K562 (cell line): ENCODE measurements around the gene TYRO3. TPM values are rescaled to one million over a fixed set of nuclear protein-coding genes. Genes with fewer than 3 reads are reported as not detected.
A peak's percentile ranks its signal among the peaks of the same experiment; 100 is the strongest.

Experiments used
- ATAC-seq: fragments of 200-7000 bp; cut with Tn5 transposase; 3 replicates; pipeline ENCODE4 v1.9.1; 2020; ENCODE audit warnings: moderate library complexity
- BruUV-seq: library from RNA; stranded (reverse); fragments of 400-500 nt; replicated peaks from 2 replicates; lab custom pipeline; 2021; lab: Mats Ljungman, UMichigan
- CTCF ChIA-PET: fragments of 300-600 bp; formaldehyde crosslinking; extraction: SDS; loops from one replicate; lab custom pipeline; 2021; ENCODE audit warnings: low intra/inter-chr PET ratio; lab: Yijun Ruan, JAX
- POLR2A ChIA-PET: fragments of 300-600, 350-650 bp; sonication (Branson Sonifier 250); formaldehyde crosslinking; extraction: SDS; loops from one replicate; lab custom pipeline; 2021; ENCODE audit warnings: antibody characterized with exemption, inconsistent platforms; lab: Yijun Ruan, JAX
- DNase-seq, 4 experiments: peaks; one replicate each; pipeline versions ENCODE4 v3.0.0 to v3.0.0-alpha.2; 2011 to 2018; ENCODE audit warnings: low spot score in 3 of 4, mixed read lengths in 3 of 4; ENCODE audit errors: extremely low read depth in 1 of 4
- FAIRE-seq: peaks from 2 replicates; lab custom pipeline; 2011; peaks lifted over from hg19 to GRCh38; lab: Jason Lieb, UNC
- H2AFZ ChIP-seq: 2 replicates; pipeline ENCODE4 v1.6.0; 2011; ENCODE audit warnings: low read depth, low read length, control low read depth, inconsistent platforms
- H3K27ac ChIP-seq: fragments of 200-600 bp; 3 replicates; pipeline ENCODE4 v1.8.0; 2011; ENCODE audit warnings: low read depth, mild to moderate bottlenecking, control low read depth, inconsistent platforms, low read length, moderate library complexity, mixed read lengths; ENCODE audit errors: extremely low read depth
- H3K27me3 ChIP-seq, 2 experiments: fragments of 300-600 bp in 1 of 2; 2 replicates in 1 of 2; 3 replicates in 1 of 2; pipeline versions ENCODE4 v1.6.0 to v1.8.0; 2011; ENCODE audit warnings: inconsistent platforms in 2 of 2, low read length in 2 of 2, mild to moderate bottlenecking in 1 of 2, mixed read lengths in 1 of 2, moderate library complexity in 1 of 2; ENCODE audit not compliant: control insufficient read depth in 2 of 2, insufficient read depth in 2 of 2
- H3K36me3 ChIP-seq: fragments of 300-600 bp; 3 replicates; pipeline ENCODE4 v1.8.0; 2011; ENCODE audit warnings: mild to moderate bottlenecking, low read length, inconsistent platforms; ENCODE audit not compliant: control insufficient read depth, insufficient read depth
- H3K4me1 ChIP-seq, 2 experiments: fragments of 200-600 bp in 1 of 2; replicated peaks in 1 of 2; 2 replicates in 1 of 2; 3 replicates in 1 of 2; pipeline versions ENCODE4 v1.5.1 to v1.8.0; 2011; ENCODE audit warnings: inconsistent platforms in 2 of 2, low read length in 2 of 2, mild to moderate bottlenecking in 1 of 2, mixed read lengths in 1 of 2, moderate library complexity in 1 of 2; ENCODE audit not compliant: control insufficient read depth in 2 of 2, insufficient read depth in 2 of 2
- H3K4me2 ChIP-seq: 2 replicates; pipeline ENCODE4 v1.6.1; 2011; ENCODE audit warnings: low read length, control low read depth, inconsistent platforms, mixed read lengths; ENCODE audit not compliant: insufficient read depth
- H3K4me3 ChIP-seq: fragments of 200-600 bp; sonication (generic), shearing (Covaris generic); 2 replicates; pipeline ENCODE4 v1.5.1; 2016; ENCODE audit warnings: control low read depth, inconsistent platforms
- H3K79me2 ChIP-seq: fragments of 200-600 bp; 3 replicates; pipeline ENCODE4 v1.8.0; 2011; ENCODE audit warnings: low read length, inconsistent platforms; ENCODE audit not compliant: control insufficient read depth, insufficient read depth
- H3K9ac ChIP-seq, 2 experiments: 2 replicates each; pipeline versions ENCODE4 v1.6.0 to v1.6.1; 2011; ENCODE audit warnings: low read depth in 2 of 2, low read length in 2 of 2, control low read depth in 1 of 2, inconsistent platforms in 1 of 2, mild to moderate bottlenecking in 1 of 2, mixed read lengths in 1 of 2; ENCODE audit not compliant: insufficient read depth in 1 of 2
- H3K9me1 ChIP-seq: one replicate; pipeline ENCODE4 v1.6.0; 2011; ENCODE audit warnings: inconsistent platforms, mild to moderate bottlenecking, low read length, moderate library complexity; ENCODE audit not compliant: control insufficient read depth, insufficient read depth
- H3K9me3 ChIP-seq: replicated peaks from 2 replicates; pipeline ENCODE4 v1.5.1; 2011; ENCODE audit warnings: low read depth, low read length, inconsistent platforms; ENCODE audit not compliant: control insufficient read depth, insufficient read depth
- H4K20me1 ChIP-seq: replicated peaks from 2 replicates; pipeline ENCODE4 v1.6.1; 2011; ENCODE audit warnings: low read length, inconsistent platforms, mixed read lengths; ENCODE audit not compliant: control insufficient read depth, insufficient read depth
- CHCHD3 ChIP-seq: fragments of 250-450 bp; sonication (Bioruptor Pico); IDR thresholded peaks from 2 replicates; pipeline ENCODE4 v2.1.2; 2022; ENCODE audit warnings: mild to moderate bottlenecking
- E2F6 ChIP-seq, 2 experiments: IDR thresholded peaks; 2 replicates each; pipeline ENCODE4 v1.6.1; 2011; ENCODE audit warnings: borderline replicate concordance in 1 of 2, control low read depth in 1 of 2, low read depth in 1 of 2, low read length in 1 of 2, mild to moderate bottlenecking in 1 of 2, mixed read lengths in 1 of 2, moderate library complexity in 1 of 2; ENCODE audit not compliant: insufficient read depth in 1 of 2, insufficient read length in 1 of 2, poor library complexity in 1 of 2, severe bottlenecking in 1 of 2; ENCODE audit errors: extremely low read depth in 1 of 2
- MAX ChIP-seq: sonication (generic); formaldehyde crosslinking; IDR thresholded peaks from 2 replicates; pipeline ENCODE4 v1.9.0; 2022; ENCODE audit warnings: mild to moderate bottlenecking, missing genetic modification reagents
- PHF8 ChIP-seq: fragments of 200-600 bp; sonication (generic); IDR thresholded peaks from 2 replicates; pipeline ENCODE4 v1.6.1; 2012; ENCODE audit warnings: mixed run types, mild to moderate bottlenecking, inconsistent platforms, low read length, moderate library complexity, borderline replicate concordance
- RBM34 ChIP-seq: fragments of 200-400 bp; formaldehyde crosslinking; IDR thresholded peaks from 2 replicates; pipeline ENCODE4 v1.6.1; 2018; ENCODE audit warnings: low read length, borderline replicate concordance; ENCODE audit not compliant: insufficient read depth
- ZBTB33 ChIP-seq: sonication (generic); formaldehyde crosslinking; IDR thresholded peaks from 2 replicates; pipeline ENCODE4 v1.8.1; 2023; ENCODE audit warnings: mild to moderate bottlenecking, missing genetic modification reagents
- WGBS: fragments of 100-300 bp; shearing (Covaris generic); methylation state at CpG from one replicate; pipeline ENCODE4 v1.1.6; 2016; ENCODE audit warnings: low coverage, mixed read lengths; ENCODE audit not compliant: insufficient coverage; ENCODE audit errors: missing lambda C conversion rate; 5-methylcytosine and 5-hydroxymethylcytosine counted together
- in situ Hi-C: fragments of 300-500 bp; cut with MboI; formaldehyde crosslinking; loops from 4 replicates; pipeline ENCODE4 v1.15.0; 2018; ENCODE audit warnings: inconsistent platforms, mixed read lengths
- intact Hi-C: fragments of 100-400 bp; cut with micrococcal nuclease; formaldehyde crosslinking; loops from 2 replicates; pipeline ENCODE4 v1.14.2; 2022
- polyA plus RNA-seq, 8 experiments: library from polyadenylated mRNA; depleted of rRNA in 4 of 8; stranded (reverse) in 5 of 8; unstranded in 3 of 8; fragments of >200 nt; fragmentation: Nextera tagmentation in 2 of 8; fragmentation: Illumina TruSeq in 1 of 8; extraction: Ambion mirVana in 2 of 8; extraction: Trizol in 1 of 8; gene quantifications; 2 replicates each; pipeline versions ENCODE4 v1.2.1 to v1.2.3, GENCODE V29; 2011 to 2014; ENCODE audit warnings: inconsistent platforms in 1 of 8, missing spikeins in 1 of 8
- total RNA-seq, 7 experiments: library from RNA; depleted of rRNA in 6 of 7; stranded (reverse); fragments of >200 nt in 6 of 7; fragmentation: Illumina TruSeq in 2 of 7; extraction: Trizol in 2 of 7; gene quantifications; 2 replicates each; pipeline versions ENCODE4 v1.2.1 to v1.2.3, GENCODE V29; 2011 to 2021; ENCODE audit warnings: low replicate concordance in 1 of 7

The TYRO3 gene
- total and polyA plus RNA-seq, 9 of the 15 experiments (the other 6 are each of a cell fraction or from before 2014, with no cell fraction given), result 2.6 to 39.6 (median 18.6) TPM

GRCh38 chr15:41584636-41585126 lies 25.7 kb downstream of the TYRO3 start:
- in situ Hi-C loops (no loop called here), intact Hi-C loops (no loop called here)
- H3K27me3 ChIP-seq, result no peaks in the 10 kb centered on the region
- H3K4me1 ChIP-seq, result no peaks in the 10 kb centered on the region; a peak in 1 of 5 replicates
- ATAC-seq (no peak), DNase-seq (no peak), FAIRE-seq (no peak)
- H3K9me1 ChIP-seq, result no peaks in the 10 kb centered on the region
- no peak overlapping the region for H3K4me3 ChIP-seq
- ChIA-PET POLR2A (interaction anchor here (1.1 kb wide), 1 partner anchor 20 kb away, joined by 4 read pairs; no protein-coding TSS in a partner anchor), CTCF (no interaction called here)
- no TSS peak for BruUV-seq
- H2AFZ ChIP-seq, result no peak overlapping the region
- no peaks in the 10 kb centered on the region for H4K20me1 ChIP-seq
- no peaks in the 10 kb centered on the region for H3K9me3 ChIP-seq
- no peak for TF ChIP-seq RBM34
- no peaks in the 10 kb centered on the region for H3K36me3 ChIP-seq
- WGBS, result 83% methylated on average over 7 of the region's 7 CpGs
- H3K9ac ChIP-seq, result no peak overlapping the region
- no peak overlapping the region for H3K4me2 ChIP-seq
- H3K79me2 ChIP-seq, result no peaks in the 10 kb centered on the region
- H3K27ac ChIP-seq, result no peak overlapping the region

- BruUV-seq, result no TSS peak
- in situ Hi-C loops, result no loop called here
- no peak for ATAC-seq
- Histone ChIP-seq H3K4me1 (no peaks in the 10 kb centered on the region; a peak in 1 of 5 replicates), H3K4me2 (no peak overlapping the region), H3K36me3 (no peaks in the 10 kb centered on the region), H3K79me2 (no peaks in the 10 kb centered on the region), H3K4me3 (no peak overlapping the region), H4K20me1 (no peaks in the 10 kb centered on the region), H3K27ac (no peak overlapping the region), H3K9ac (no peak overlapping the region), H3K27me3 (no peaks in the 10 kb centered on the region), H2AFZ (no peak overlapping the region), H3K9me1 (no peaks in the 10 kb centered on the region), H3K9me3 (no peaks in the 10 kb centered on the region)
- intact Hi-C loops, result no loop called here
- WGBS, result 86% methylated on average over 38 of the region's 78 CpGs
- CTCF ChIA-PET, result no interaction called here
- no peak for DNase-seq
- TF ChIP-seq PHF8 (no peak), CHCHD3 (CRISPR knock-in tag) (no peak), ZBTB33 (CRISPR knock-in tag) (peak; percentile 16; the same call in 1 of the 2 replicates), E2F6 (IDR thresholded peaks at IDR 0.05; ENCODE audit: borderline replicate concordance in 1 of 2, extremely low read depth in 1 of 2, insufficient read depth in 1 of 2, insufficient read length in 1 of 2, low read depth in 1 of 2, low read length in 1 of 2, poor library complexity in 1 of 2, severe bottlenecking in 1 of 2) (peak in 1 of 2 experiments; percentile 44), MAX (0 out of 2 replicates have a peak, but pooled peaks have one; percentile 16)
- FAIRE-seq, result no peak
- POLR2A ChIA-PET, result interaction anchor here (1.1 kb wide), 1 partner anchor 21 kb away, joined by 4 read pairs; no protein-coding TSS in a partner anchor
Observed at GRCh38 chr15:41585127-41586047, 26.4 kb downstream of the TYRO3 start.
